GM23338 (cell line): ENCODE results near the gene PCDHA7. TPM values are rescaled to one million over a fixed set of nuclear protein-coding genes. Genes with fewer than 3 reads are reported as not detected.
"Not testable (repeated sequence)": the region's sequence is repeated elsewhere in the genome, so short reads cannot be mapped to it uniquely, and the experiment has no call there.

Source experiments
- ATAC-seq: fragments of 200-7000 bp; cut with Tn5 transposase; 3 replicates; pipeline ENCODE4 v1.9.1; 2020
- DNase-seq: peaks from one replicate; pipeline ENCODE4 v3.0.0-alpha.2; 2015; ENCODE audit warnings: low spot score
- H2AFZ ChIP-seq: fragments of 200-600 bp; sonication (generic); 2 replicates; pipeline ENCODE4 v1.8.0; 2016; ENCODE audit warnings: antibody characterized with exemption, mild to moderate bottlenecking, moderate library complexity
- H3F3A ChIP-seq: fragments of 200-600 bp; sonication (generic); replicated peaks from 2 replicates; pipeline ENCODE4 v1.8.0; 2017; ENCODE audit warnings: antibody characterized with exemption, mixed run types, low read depth
- H3K27ac ChIP-seq: fragments of 200-600 bp; sonication (generic); 2 replicates; pipeline ENCODE4 v1.6.1; 2016; ENCODE audit warnings: low read depth
- H3K27me3 ChIP-seq: fragments of 200-600 bp; sonication (generic); 2 replicates; pipeline ENCODE4 v1.8.0; 2016; ENCODE audit warnings: mild to moderate bottlenecking, mixed run types, moderate library complexity; ENCODE audit not compliant: insufficient read depth
- H3K36me3 ChIP-seq: fragments of 200-600 bp; sonication (generic); 2 replicates; pipeline ENCODE4 v1.8.0; 2016; ENCODE audit warnings: mild to moderate bottlenecking; ENCODE audit not compliant: insufficient read depth
- H3K4me1 ChIP-seq: fragments of 200-600 bp; sonication (generic); 2 replicates; pipeline ENCODE4 v1.8.0; 2016; ENCODE audit warnings: mild to moderate bottlenecking, moderate library complexity; ENCODE audit not compliant: insufficient read depth
- H3K4me2 ChIP-seq: fragments of 200-600 bp; sonication (generic); 2 replicates; pipeline ENCODE4 v1.7.1; 2017; ENCODE audit warnings: mixed run types
- H3K4me3 ChIP-seq: fragments of 200-600 bp; sonication (generic); 2 replicates; pipeline ENCODE4 v1.6.1; 2016; ENCODE audit warnings: mixed run types
- H3K79me2 ChIP-seq: fragments of 200-600 bp; sonication (generic); replicated peaks from 2 replicates; pipeline ENCODE4 v1.8.0; 2017; ENCODE audit warnings: mild to moderate bottlenecking; ENCODE audit not compliant: insufficient read depth
- H3K9me2 ChIP-seq: fragments of 200-600 bp; sonication (generic); 2 replicates; pipeline ENCODE4 v1.8.0; 2017; ENCODE audit not compliant: insufficient read depth
- H4K20me1 ChIP-seq: fragments of 200-600 bp; sonication (generic); replicated peaks from 2 replicates; pipeline ENCODE4 v1.8.0; 2017; ENCODE audit warnings: mild to moderate bottlenecking; ENCODE audit not compliant: insufficient read depth
- H3K27ac Mint-ChIP-seq: 2 replicates; pipeline ENCODE4 v1.8.0; 2020; ENCODE audit warnings: inconsistent platforms, mild to moderate bottlenecking, moderate library complexity, mixed read lengths
- H3K27me3 Mint-ChIP-seq: 3 replicates; pipeline ENCODE4 v1.8.0; 2022; ENCODE audit warnings: low read depth, mild to moderate bottlenecking, moderate library complexity, mixed read lengths, inconsistent platforms; ENCODE audit not compliant: insufficient read depth, poor library complexity
- H3K36me3 Mint-ChIP-seq: 3 replicates; pipeline ENCODE4 v1.8.0; 2021; ENCODE audit warnings: low read depth, mild to moderate bottlenecking, inconsistent platforms, moderate library complexity, mixed read lengths
- H3K4me1 Mint-ChIP-seq: 3 replicates; pipeline ENCODE4 v1.8.0; 2020; ENCODE audit warnings: mild to moderate bottlenecking, inconsistent platforms, mixed read lengths
- H3K4me3 Mint-ChIP-seq: 3 replicates; pipeline ENCODE4 v1.8.0; 2021; ENCODE audit warnings: moderate library complexity, mild to moderate bottlenecking, inconsistent platforms, mixed read lengths
- H3K9me3 Mint-ChIP-seq: 3 replicates; pipeline ENCODE4 v1.8.0; 2020; ENCODE audit warnings: moderate library complexity, mild to moderate bottlenecking, inconsistent platforms, mixed read lengths
- CTCF ChIP-seq, 2 experiments: fragments of 200-600 bp in 1 of 2; sonication (generic) in 1 of 2; conservative IDR thresholded peaks; 2 replicates each; pipeline versions ENCODE4 v1.5.1 to v1.6.1; 2016 to 2017; ENCODE audit warnings: antibody characterized with exemption in 2 of 2, low read depth in 2 of 2, mild to moderate bottlenecking in 2 of 2, moderate library complexity in 1 of 2
- EZH2 ChIP-seq: fragments of 200-600 bp; sonication (generic); IDR thresholded peaks from one replicate; pipeline ENCODE4 v1.8.0; 2017; ENCODE audit warnings: antibody characterized with exemption, mild to moderate bottlenecking, low read depth; ENCODE audit not compliant: unreplicated experiment
- JUNB ChIP-seq: IDR thresholded peaks from one replicate; pipeline ENCODE4 v1.6.1; 2016; ENCODE audit warnings: antibody characterized with exemption; ENCODE audit not compliant: unreplicated experiment
- STAT1 ChIP-seq: IDR thresholded peaks from one replicate; pipeline ENCODE4 v1.6.1; 2016; ENCODE audit warnings: antibody characterized with exemption; ENCODE audit not compliant: unreplicated experiment
- ZNF114 ChIP-seq: fragments of 250-450 bp; sonication (Bioruptor Pico); IDR thresholded peaks from 2 replicates; pipeline ENCODE4 v1.5.0; 2020; ENCODE audit warnings: mild to moderate bottlenecking, moderate library complexity
- ZNF331 ChIP-seq: fragments of 250-450 bp; sonication (Bioruptor Pico); IDR thresholded peaks from 2 replicates; pipeline ENCODE4 v1.5.0; 2020; ENCODE audit warnings: low read depth, mild to moderate bottlenecking, moderate library complexity
- polyA plus RNA-seq: library from polyadenylated mRNA; unstranded; fragments of >200 nt; fragmentation: Nextera tagmentation; extraction: Ambion mirVana; gene quantifications from 2 replicates; pipeline ENCODE4 v1.2.1, GENCODE V29; 2016
- total RNA-seq: library from RNA; depleted of rRNA; stranded (reverse); fragments of >200 nt; shearing (Covaris generic); gene quantifications from 2 replicates; pipeline ENCODE4 v1.2.3, GENCODE V29; 2014

PCDHA7 gene
- total and polyA plus RNA-seq, 2 experiments from 2014 or later = 1.7 to 6.9 TPM

GRCh38 chr5:140823475-140823874, 10.6 kb upstream of the PCDHA7 start:
- no peaks in the 10 kb centered on the region for H3K27me3 ChIP-seq
- H3K4me1 ChIP-seq = no peaks in the 10 kb centered on the region
- Mint-ChIP-seq H3K27me3 (no peaks in the 10 kb centered on the region), H3K36me3 (peaks cover 14% of the 10 kb centered on the region), H3K9me3 (peaks cover 5% of the 10 kb centered on the region), H3K4me3 (no peak overlapping the region), H3K4me1 (no peaks in the 10 kb centered on the region; the same call in 2 of the 3 replicates), H3K27ac (no peak overlapping the region)
- H3K79me2 ChIP-seq = no peaks in the 10 kb centered on the region
- H3K9me2 ChIP-seq = no peaks in the 10 kb centered on the region
- H3K4me3 ChIP-seq = no peak overlapping the region
- no peak overlapping the region for H3K27ac ChIP-seq
- H4K20me1 ChIP-seq = no peaks in the 10 kb centered on the region
- no peaks in the 10 kb centered on the region for H3K36me3 ChIP-seq
- no peak for DNase-seq
- TF ChIP-seq EZH2 = no peak
- TF ChIP-seq ZNF114 (CRISPR knock-in tag) = no peak
- no peak for TF ChIP-seq JUNB
- H3K4me2 ChIP-seq = no peak overlapping the region
- ATAC-seq = no peak
- H2AFZ ChIP-seq = no peak overlapping the region
- H3F3A ChIP-seq = no peaks in the 10 kb centered on the region

GRCh38 chr5:140827704-140828361, 6.2 kb upstream of the PCDHA7 start, which contains the start of gene PCDHA6:
PCDHA6 (plus strand) TSS chr5:140827960; CDS start chr5:140828092, 132 bp downstream.
- TF ChIP-seq CTCF (conservative IDR thresholded peaks at IDR 0.05; ENCODE audit: low read depth in 2 of 2) (peak; percentile 29 to 31; a peak in 3 of 4 replicates), STAT1 (no peak)
- peaks cover 5% of the 10 kb centered on the region; the same call in 2 of the 3 replicates for H3K9me3 Mint-ChIP-seq
- Histone ChIP-seq H3K27me3 (no peaks in the 10 kb centered on the region), H2AFZ (no peak within 1 kb of the TSS), H3K4me3 (peak within 1 kb of the TSS; percentile 37; the same call in 1 of the 2 replicates), H3K9me2 (no peaks in the 10 kb centered on the region), H3K36me3 (no peaks in the 10 kb centered on the region), H3K79me2 (no peaks in the 10 kb centered on the region), H3K27ac (no peak within 1 kb of the TSS), H3K4me2 (no peak within 1 kb of the TSS), H3K4me1 (no peaks in the 10 kb centered on the region), H4K20me1 (no peaks in the 10 kb centered on the region), H3F3A (no peaks in the 10 kb centered on the region)
- DNase-seq = no peak
- no peaks in the 10 kb centered on the region; the same call in 2 of the 3 replicates for H3K4me1 Mint-ChIP-seq
- H3K27me3 Mint-ChIP-seq = peaks cover 2% of the 10 kb centered on the region
- ATAC-seq = peak; percentile 28; the same call in 1 of the 3 replicates
- no peak within 1 kb of the TSS for H3K27ac Mint-ChIP-seq
- peak within 1 kb of the TSS; percentile 68 for H3K4me3 Mint-ChIP-seq
- peaks cover 18% of the 10 kb centered on the region for H3K36me3 Mint-ChIP-seq

GRCh38 chr5:140828362-140828737, 5.7 kb upstream of the PCDHA7 start:
- ATAC-seq (peak; percentile 48; the same call in 2 of the 3 replicates), DNase-seq (peak; percentile 57)
- H4K20me1 ChIP-seq = no peaks in the 10 kb centered on the region
- peaks cover 5% of the 10 kb centered on the region; the same call in 2 of the 3 replicates for H3K9me3 Mint-ChIP-seq
- H3K9me2 ChIP-seq = no peaks in the 10 kb centered on the region
- H3K79me2 ChIP-seq = no peaks in the 10 kb centered on the region
- peak overlapping the region; percentile 37; the same call in 1 of the 2 replicates for H3K4me3 ChIP-seq
- no peak overlapping the region for H2AFZ ChIP-seq
- H3K4me2 ChIP-seq = no peak overlapping the region
- no peaks in the 10 kb centered on the region for H3K36me3 ChIP-seq
- H3K4me1 Mint-ChIP-seq = no peaks in the 10 kb centered on the region; the same call in 2 of the 3 replicates
- no peak overlapping the region for H3K27ac Mint-ChIP-seq
- no peak overlapping the region for H3K27ac ChIP-seq
- no peaks in the 10 kb centered on the region for H3K4me1 ChIP-seq
- no peaks in the 10 kb centered on the region for H3F3A ChIP-seq
- peak; percentile 38 to 45 for TF ChIP-seq CTCF (conservative IDR thresholded peaks at IDR 0.05; ENCODE audit: low read depth in 2 of 2)
- no peak for TF ChIP-seq ZNF331 (CRISPR knock-in tag)
- H3K36me3 Mint-ChIP-seq = peaks cover 18% of the 10 kb centered on the region
- peaks cover 2% of the 10 kb centered on the region for H3K27me3 Mint-ChIP-seq
- H3K4me3 Mint-ChIP-seq = peak overlapping the region; percentile 68; the same call in 2 of the 3 replicates
- H3K27me3 ChIP-seq = no peaks in the 10 kb centered on the region

DNA sequence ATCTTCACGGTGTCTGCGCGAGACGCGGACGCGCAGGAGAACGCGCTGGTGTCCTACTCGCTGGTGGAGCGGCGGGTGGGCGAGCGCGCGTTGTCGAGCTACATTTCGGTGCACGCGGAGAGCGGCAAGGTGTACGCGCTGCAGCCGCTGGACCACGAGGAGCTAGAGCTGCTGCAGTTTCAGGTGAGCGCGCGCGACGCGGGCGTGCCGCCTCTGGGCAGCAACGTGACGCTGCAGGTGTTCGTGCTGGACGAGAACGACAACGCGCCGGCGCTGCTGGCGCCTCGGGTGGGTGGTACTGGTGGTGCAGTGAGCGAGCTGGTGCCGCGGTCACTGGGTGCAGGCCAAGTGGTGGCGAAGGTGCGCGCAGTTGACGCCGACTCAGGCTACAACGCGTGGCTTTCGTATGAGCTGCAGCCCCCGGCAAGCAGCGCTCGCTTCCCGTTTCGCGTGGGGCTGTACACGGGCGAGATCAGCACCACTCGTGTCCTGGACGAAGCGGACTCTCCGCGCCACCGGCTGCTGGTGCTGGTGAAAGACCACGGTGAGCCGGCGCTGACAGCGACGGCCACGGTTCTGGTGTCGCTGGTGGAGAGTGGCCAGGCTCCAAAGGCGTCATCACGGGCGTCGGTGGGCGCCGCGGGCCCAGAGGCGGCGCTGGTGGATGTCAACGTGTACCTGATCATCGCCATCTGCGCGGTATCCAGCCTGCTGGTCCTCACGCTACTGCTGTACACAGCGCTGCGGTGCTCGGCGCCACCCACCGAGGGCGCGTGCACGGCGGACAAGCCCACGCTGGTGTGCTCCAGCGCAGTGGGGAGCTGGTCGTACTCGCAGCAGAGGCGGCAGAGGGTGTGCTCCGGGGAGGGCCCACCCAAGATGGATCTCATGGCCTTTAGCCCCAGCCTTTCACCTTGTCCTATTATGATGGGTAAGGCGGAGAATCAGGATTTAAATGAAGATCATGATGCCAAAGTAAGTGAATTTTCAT, 4.3 kb upstream of the PCDHA7 start:
- not testable (repeated sequence) for H3K27me3 Mint-ChIP-seq, H3K4me1 Mint-ChIP-seq, H3K27ac ChIP-seq, H3K9me2 ChIP-seq, H3F3A ChIP-seq, ATAC-seq, H4K20me1 ChIP-seq, H3K36me3 ChIP-seq, H3K27ac Mint-ChIP-seq, H3K4me3 ChIP-seq, H2AFZ ChIP-seq, H3K79me2 ChIP-seq, H3K4me2 ChIP-seq, H3K4me1 ChIP-seq, H3K4me3 Mint-ChIP-seq, H3K27me3 ChIP-seq, DNase-seq
- Mint-ChIP-seq H3K9me3 (peaks cover 12% of the 10 kb centered on the region), H3K36me3 (peaks cover 20% of the 10 kb centered on the region; the same call in 2 of the 3 replicates)
